HEK293T (cell line): ENCODE data around the gene PAM16.

ENCODE experiments used
- ARNT ChIP-seq: fragments of 450-650 bp; IDR thresholded peaks from 2 replicates; pipeline ENCODE4 v1.6.1; 2017; ENCODE audit warnings: mild to moderate bottlenecking
- BHLHE40 ChIP-seq: fragments of 450-650 bp; IDR thresholded peaks from 2 replicates; pipeline ENCODE4 v1.6.1; 2016; ENCODE audit warnings: mild to moderate bottlenecking, moderate library complexity, borderline replicate concordance
- FOXA1 ChIP-seq: fragments of 450-650 bp; IDR thresholded peaks from 2 replicates; pipeline ENCODE4 v1.6.1; 2016; ENCODE audit warnings: mild to moderate bottlenecking
- FOXK2 ChIP-seq: fragments of 450-650 bp; IDR thresholded peaks from 2 replicates; pipeline ENCODE4 v1.6.1; 2016; ENCODE audit warnings: mild to moderate bottlenecking
- FOXM1 ChIP-seq: fragments of 450-650 bp; IDR thresholded peaks from 2 replicates; pipeline ENCODE4 v1.6.1; 2017; ENCODE audit warnings: mild to moderate bottlenecking, borderline replicate concordance
- SP1 ChIP-seq: fragments of 450-650 bp; IDR thresholded peaks from 2 replicates; pipeline ENCODE4 v1.6.1; 2017
- SUZ12 ChIP-seq: fragments of 450-650 bp; IDR thresholded peaks from 2 replicates; pipeline ENCODE4 v1.6.1; 2016; ENCODE audit warnings: mild to moderate bottlenecking
- ZNF384 ChIP-seq: fragments of 450-650 bp; IDR thresholded peaks from 2 replicates; pipeline ENCODE4 v1.6.1; 2016

- TF ChIP-seq ARNT (no peak), FOXA1 (no peak), ZNF384 (no peak), SP1 (no peak), SUZ12 (no peak), FOXK2 (no peak), BHLHE40 (no peak), FOXM1 (no peak)
Measured at GRCh38 chr16:4358236-4358635, 7.1 kb upstream of the PAM16 start.
